Measurements from ENCODE around the gene ACTR2. TPM values are rescaled to one million over a fixed set of nuclear protein-coding genes. Genes with fewer than 3 reads are reported as not detected.

ACTR2 gene
- total RNA-seq, 1 experiment from 2014 or later: 199 TPM

- no peaks in the 10 kb centered on the region for H3K36me3 ChIP-seq (ENCODE audit: control insufficient read depth in 1 of 2, insufficient read depth in 2 of 2, low read length in 2 of 2)
- TF ChIP-seq RAD21 (IDR thresholded peaks at IDR 0.05; ENCODE audit: low read depth) (no peak), CBX3 (IDR thresholded peaks at IDR 0.05; ENCODE audit: low read depth) (no peak), CEBPB (IDR thresholded peaks at IDR 0.05; ENCODE audit: low read depth) (no peak), SIN3A (IDR thresholded peaks at IDR 0.05; ENCODE audit: low read depth) (no peak), TCF7L2 (IDR thresholded peaks at IDR 0.05; ENCODE audit: borderline replicate concordance, extremely low read depth, insufficient read depth, insufficient read length) (no peak), CTCF (IDR thresholded peaks at IDR 0.05 in 2 of 3, conservative IDR thresholded peaks at IDR 0.05 in 1 of 3; ENCODE audit: borderline replicate concordance in 1 of 3, insufficient read depth in 1 of 3, low read depth in 2 of 3, low read length in 2 of 3) (no peak), ZFX (IDR thresholded peaks at IDR 0.05) (no peak), JUND (IDR thresholded peaks at IDR 0.05) (no peak), YY1 (IDR thresholded peaks at IDR 0.05; ENCODE audit: extremely low read depth, insufficient replicate concordance, low read depth, low read length) (no peak), SP1 (IDR thresholded peaks at IDR 0.05; ENCODE audit: low read depth) (no peak), POLR2AphosphoS5 (IDR thresholded peaks at IDR 0.05; ENCODE audit: low read depth, low read length) (no peak), EZH2phosphoT487 (IDR thresholded peaks at IDR 0.05; ENCODE audit: borderline replicate concordance) (no peak), ZNF274 (IDR thresholded peaks at IDR 0.05; ENCODE audit: low read depth, low read length) (no peak), FOSL1 (IDR thresholded peaks at IDR 0.05; ENCODE audit: low read depth) (no peak), POLR2A (IDR thresholded peaks at IDR 0.05; ENCODE audit: borderline replicate concordance, extremely low read depth, insufficient read depth, insufficient read length) (no peak), EZH2 (IDR thresholded peaks at IDR 0.05) (no peak), ELF1 (IDR thresholded peaks at IDR 0.05; ENCODE audit: borderline replicate concordance, low read depth) (no peak), SRF (IDR thresholded peaks at IDR 0.05; ENCODE audit: low read depth) (no peak)
- TF ChIP-seq, protein P1, sequence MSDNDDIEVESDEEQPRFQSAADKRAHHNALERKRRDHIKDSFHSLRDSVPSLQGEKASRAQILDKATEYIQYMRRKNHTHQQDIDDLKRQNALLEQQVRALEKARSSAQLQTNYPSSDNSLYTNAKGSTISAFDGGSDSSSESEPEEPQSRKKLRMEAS (IDR thresholded peaks at IDR 0.05): no peak
- TF ChIP-seq, protein P2, sequence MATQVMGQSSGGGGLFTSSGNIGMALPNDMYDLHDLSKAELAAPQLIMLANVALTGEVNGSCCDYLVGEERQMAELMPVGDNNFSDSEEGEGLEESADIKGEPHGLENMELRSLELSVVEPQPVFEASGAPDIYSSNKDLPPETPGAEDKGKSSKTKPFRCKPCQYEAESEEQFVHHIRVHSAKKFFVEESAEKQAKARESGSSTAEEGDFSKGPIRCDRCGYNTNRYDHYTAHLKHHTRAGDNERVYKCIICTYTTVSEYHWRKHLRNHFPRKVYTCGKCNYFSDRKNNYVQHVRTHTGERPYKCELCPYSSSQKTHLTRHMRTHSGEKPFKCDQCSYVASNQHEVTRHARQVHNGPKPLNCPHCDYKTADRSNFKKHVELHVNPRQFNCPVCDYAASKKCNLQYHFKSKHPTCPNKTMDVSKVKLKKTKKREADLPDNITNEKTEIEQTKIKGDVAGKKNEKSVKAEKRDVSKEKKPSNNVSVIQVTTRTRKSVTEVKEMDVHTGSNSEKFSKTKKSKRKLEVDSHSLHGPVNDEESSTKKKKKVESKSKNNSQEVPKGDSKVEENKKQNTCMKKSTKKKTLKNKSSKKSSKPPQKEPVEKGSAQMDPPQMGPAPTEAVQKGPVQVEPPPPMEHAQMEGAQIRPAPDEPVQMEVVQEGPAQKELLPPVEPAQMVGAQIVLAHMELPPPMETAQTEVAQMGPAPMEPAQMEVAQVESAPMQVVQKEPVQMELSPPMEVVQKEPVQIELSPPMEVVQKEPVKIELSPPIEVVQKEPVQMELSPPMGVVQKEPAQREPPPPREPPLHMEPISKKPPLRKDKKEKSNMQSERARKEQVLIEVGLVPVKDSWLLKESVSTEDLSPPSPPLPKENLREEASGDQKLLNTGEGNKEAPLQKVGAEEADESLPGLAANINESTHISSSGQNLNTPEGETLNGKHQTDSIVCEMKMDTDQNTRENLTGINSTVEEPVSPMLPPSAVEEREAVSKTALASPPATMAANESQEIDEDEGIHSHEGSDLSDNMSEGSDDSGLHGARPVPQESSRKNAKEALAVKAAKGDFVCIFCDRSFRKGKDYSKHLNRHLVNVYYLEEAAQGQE (IDR thresholded peaks at IDR 0.05; ENCODE audit: low read depth): no peak
- ChIA-PET POLR2A (no interaction called here), RAD21 (ENCODE audit: low non-redundant PET in 1 of 2, low total read pairs in 2 of 2, uncharacterized antibody in 2 of 2, unreplicated experiment in 2 of 2) (no interaction called here), CTCF (no interaction called here)
- H3K79me2 ChIP-seq (ENCODE audit: insufficient read depth, low read length): no peaks in the 10 kb centered on the region
- H3K4me2 ChIP-seq (ENCODE audit: low read length): no peak overlapping the region
- no peak for ATAC-seq
- no peak overlapping the region for H3K27ac ChIP-seq (ENCODE audit: low read depth, low read length)
- H3K9ac ChIP-seq (ENCODE audit: low read length): no peak overlapping the region
- H4K20me1 ChIP-seq (ENCODE audit: insufficient read depth): no peaks in the 10 kb centered on the region
- intact Hi-C loops (cut with micrococcal nuclease): no loop called here
- no peaks in the 10 kb centered on the region for H3K9me3 ChIP-seq (ENCODE audit: control insufficient read depth in 1 of 2, insufficient read depth in 1 of 2, low read depth in 1 of 2, low read length in 2 of 2)
- no peak overlapping the region for H2AFZ ChIP-seq (ENCODE audit: low read depth, low read length, poor library complexity, severe bottlenecking)
- BruUV-seq (replicated peaks): no TSS peak
- no peaks in the 10 kb centered on the region for H3K9me2 ChIP-seq (ENCODE audit: insufficient read depth)
- H3K4me3 ChIP-seq (replicated peaks in 1 of 2; ENCODE audit: low read depth in 1 of 2, low read length in 2 of 2): no peak overlapping the region
- H3K27me3 ChIP-seq (ENCODE audit: insufficient read depth, low read length): no peaks in the 10 kb centered on the region
- H3K4me1 ChIP-seq (ENCODE audit: control insufficient read depth in 1 of 2, insufficient read depth in 2 of 2, low read length in 2 of 2): no peaks in the 10 kb centered on the region
- no peak for DNase-seq (ENCODE audit: low read depth, low spot score)
Measured at GRCh38 chr2:65193446-65193845, 34.2 kb upstream of the ACTR2 start.
